ENCODE measurements around the gene GOLGA2. TPM values are rescaled to one million over a fixed set of nuclear protein-coding genes. Genes with fewer than 3 reads are reported as not detected.

GOLGA2 gene
- total RNA-seq, 1 experiment from 2014 or later: 87.0 TPM

- H3K36me3 ChIP-seq (ENCODE audit: insufficient read depth, low read length, poor library complexity, severe bottlenecking): peaks cover 28% of the 10 kb centered on the region
- no peak overlapping the region for H3K27ac ChIP-seq (ENCODE audit: low read depth, low read length, poor library complexity, severe bottlenecking)
- H3K9me3 ChIP-seq (ENCODE audit: low read depth, low read length, poor library complexity, severe bottlenecking): no peaks in the 10 kb centered on the region
- no peak overlapping the region for H3K4me3 ChIP-seq (ENCODE audit: low read depth, low read length, poor library complexity, severe bottlenecking)
- H3K4me1 ChIP-seq (ENCODE audit: insufficient read depth, low read length, poor library complexity, severe bottlenecking): no peaks in the 10 kb centered on the region
- intact Hi-C loops (cut with micrococcal nuclease; ENCODE audit: unreplicated experiment): no loop called here
- BruUV-seq (replicated peaks): no TSS peak
- DNase-seq (ENCODE audit: low spot score): no peak
- no peak for TF ChIP-seq EZH2 (IDR thresholded peaks at IDR 0.05; ENCODE audit: borderline replicate concordance, low read depth, low read length, poor library complexity, severe bottlenecking)
- TF ChIP-seq CTCF (conservative IDR thresholded peaks at IDR 0.05; ENCODE audit: low read depth, low read length): no peak
- H3K27me3 ChIP-seq (replicated peaks; ENCODE audit: insufficient read depth, low read depth, low read length, poor library complexity): no peaks in the 10 kb centered on the region
- CTCF ChIA-PET: interaction anchor here (0.7 kb wide), 1 partner anchor 196 kb away, joined by 3 read pairs; no protein-coding TSS in a partner anchor
- POLR2A ChIA-PET (ENCODE audit: low non-redundant PET): no interaction called here
These were observed 13.1 kb downstream of the GOLGA2 start for GRCh38 chr9:128262687-128263086.

GRCh38 chr9:128260340-128260739 lies 15.5 kb downstream of the GOLGA2 start:
- no peak overlapping the region for H3K4me3 ChIP-seq (ENCODE audit: low read depth, low read length, poor library complexity, severe bottlenecking)
- no peaks in the 10 kb centered on the region for H3K9me3 ChIP-seq (ENCODE audit: low read depth, low read length, poor library complexity, severe bottlenecking)
- no peaks in the 10 kb centered on the region for H3K4me1 ChIP-seq (ENCODE audit: insufficient read depth, low read length, poor library complexity, severe bottlenecking)
- intact Hi-C loops (cut with micrococcal nuclease; ENCODE audit: unreplicated experiment): no loop called here
- no peak for TF ChIP-seq EZH2 (IDR thresholded peaks at IDR 0.05; ENCODE audit: borderline replicate concordance, low read depth, low read length, poor library complexity, severe bottlenecking)
- no peak for TF ChIP-seq CTCF (conservative IDR thresholded peaks at IDR 0.05; ENCODE audit: low read depth, low read length)
- no peak overlapping the region for H3K27ac ChIP-seq (ENCODE audit: low read depth, low read length, poor library complexity, severe bottlenecking)
- BruUV-seq (replicated peaks): no TSS peak
- POLR2A ChIA-PET (ENCODE audit: low non-redundant PET): no interaction called here
- no peak for DNase-seq (ENCODE audit: low spot score)
- H3K27me3 ChIP-seq (replicated peaks; ENCODE audit: insufficient read depth, low read depth, low read length, poor library complexity): no peaks in the 10 kb centered on the region
- peaks cover 22% of the 10 kb centered on the region for H3K36me3 ChIP-seq (ENCODE audit: insufficient read depth, low read length, poor library complexity, severe bottlenecking)
- CTCF ChIA-PET: no interaction called here

GRCh38 chr9:128259156-128259555 lies 16.7 kb downstream of the GOLGA2 start:
- no TSS peak for BruUV-seq (replicated peaks)
- CTCF ChIA-PET: interaction anchor here (0.6 kb wide), 1 partner anchor 54 kb away, joined by 3 read pairs; no protein-coding TSS in a partner anchor
- Histone ChIP-seq H3K36me3 (ENCODE audit: insufficient read depth, low read length, poor library complexity, severe bottlenecking) (peaks cover 22% of the 10 kb centered on the region), H3K4me1 (ENCODE audit: insufficient read depth, low read length, poor library complexity, severe bottlenecking) (no peaks in the 10 kb centered on the region), H3K9me3 (ENCODE audit: low read depth, low read length, poor library complexity, severe bottlenecking) (no peaks in the 10 kb centered on the region), H3K27me3 (replicated peaks; ENCODE audit: insufficient read depth, low read depth, low read length, poor library complexity) (no peaks in the 10 kb centered on the region), H3K4me3 (ENCODE audit: low read depth, low read length, poor library complexity, severe bottlenecking) (no peak overlapping the region), H3K27ac (ENCODE audit: low read depth, low read length, poor library complexity, severe bottlenecking) (no peak overlapping the region)
- POLR2A ChIA-PET (ENCODE audit: low non-redundant PET): no interaction called here
- DNase-seq (ENCODE audit: low spot score): no peak
- intact Hi-C loops (cut with micrococcal nuclease; ENCODE audit: unreplicated experiment): no loop called here
- no peak for TF ChIP-seq CTCF (conservative IDR thresholded peaks at IDR 0.05; ENCODE audit: low read depth, low read length)
- TF ChIP-seq EZH2 (IDR thresholded peaks at IDR 0.05; ENCODE audit: borderline replicate concordance, low read depth, low read length, poor library complexity, severe bottlenecking): no peak

Measured in A673 (cell line).